Measurements from ENCODE around the gene NBAS.

DNA sequence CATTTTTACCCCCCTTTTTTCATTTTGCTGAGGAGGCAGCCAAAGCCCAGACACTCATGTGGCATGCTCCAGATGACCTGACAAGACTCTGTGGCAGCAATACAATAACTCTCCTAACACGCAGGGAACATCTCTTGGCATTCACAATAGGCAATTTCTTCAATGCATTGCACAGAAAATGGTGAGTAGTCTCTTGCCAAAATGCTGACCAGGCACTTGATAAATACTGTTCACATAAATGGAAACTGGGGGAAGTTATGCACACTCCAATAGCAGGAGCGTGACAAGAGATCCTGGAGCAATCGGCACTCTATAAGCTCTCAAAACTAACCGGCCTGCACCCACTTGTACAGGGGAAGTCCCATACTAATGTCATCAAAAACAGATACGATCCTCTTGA is 66.3 kb downstream of the NBAS start:
- no peak for TF ChIP-seq TCF12 (IDR thresholded peaks at IDR 0.05; ENCODE audit: low read depth, low read length)
- no peak for TF ChIP-seq FOS (IDR thresholded peaks at IDR 0.05; ENCODE audit: borderline replicate concordance, extremely low read depth, insufficient read length)
- TF ChIP-seq, protein P1, sequence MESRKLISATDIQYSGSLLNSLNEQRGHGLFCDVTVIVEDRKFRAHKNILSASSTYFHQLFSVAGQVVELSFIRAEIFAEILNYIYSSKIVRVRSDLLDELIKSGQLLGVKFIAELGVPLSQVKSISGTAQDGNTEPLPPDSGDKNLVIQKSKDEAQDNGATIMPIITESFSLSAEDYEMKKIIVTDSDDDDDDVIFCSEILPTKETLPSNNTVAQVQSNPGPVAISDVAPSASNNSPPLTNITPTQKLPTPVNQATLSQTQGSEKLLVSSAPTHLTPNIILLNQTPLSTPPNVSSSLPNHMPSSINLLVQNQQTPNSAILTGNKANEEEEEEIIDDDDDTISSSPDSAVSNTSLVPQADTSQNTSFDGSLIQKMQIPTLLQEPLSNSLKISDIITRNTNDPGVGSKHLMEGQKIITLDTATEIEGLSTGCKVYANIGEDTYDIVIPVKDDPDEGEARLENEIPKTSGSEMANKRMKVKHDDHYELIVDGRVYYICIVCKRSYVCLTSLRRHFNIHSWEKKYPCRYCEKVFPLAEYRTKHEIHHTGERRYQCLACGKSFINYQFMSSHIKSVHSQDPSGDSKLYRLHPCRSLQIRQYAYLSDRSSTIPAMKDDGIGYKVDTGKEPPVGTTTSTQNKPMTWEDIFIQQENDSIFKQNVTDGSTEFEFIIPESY (IDR thresholded peaks at IDR 0.05), result no peak
- no peak for TF ChIP-seq CHD1 (IDR thresholded peaks at IDR 0.05; ENCODE audit: low read depth, low read length)
- no peak for TF ChIP-seq SMC3 (IDR thresholded peaks at IDR 0.05; ENCODE audit: borderline replicate concordance, low read length)
- TF ChIP-seq, protein P2, sequence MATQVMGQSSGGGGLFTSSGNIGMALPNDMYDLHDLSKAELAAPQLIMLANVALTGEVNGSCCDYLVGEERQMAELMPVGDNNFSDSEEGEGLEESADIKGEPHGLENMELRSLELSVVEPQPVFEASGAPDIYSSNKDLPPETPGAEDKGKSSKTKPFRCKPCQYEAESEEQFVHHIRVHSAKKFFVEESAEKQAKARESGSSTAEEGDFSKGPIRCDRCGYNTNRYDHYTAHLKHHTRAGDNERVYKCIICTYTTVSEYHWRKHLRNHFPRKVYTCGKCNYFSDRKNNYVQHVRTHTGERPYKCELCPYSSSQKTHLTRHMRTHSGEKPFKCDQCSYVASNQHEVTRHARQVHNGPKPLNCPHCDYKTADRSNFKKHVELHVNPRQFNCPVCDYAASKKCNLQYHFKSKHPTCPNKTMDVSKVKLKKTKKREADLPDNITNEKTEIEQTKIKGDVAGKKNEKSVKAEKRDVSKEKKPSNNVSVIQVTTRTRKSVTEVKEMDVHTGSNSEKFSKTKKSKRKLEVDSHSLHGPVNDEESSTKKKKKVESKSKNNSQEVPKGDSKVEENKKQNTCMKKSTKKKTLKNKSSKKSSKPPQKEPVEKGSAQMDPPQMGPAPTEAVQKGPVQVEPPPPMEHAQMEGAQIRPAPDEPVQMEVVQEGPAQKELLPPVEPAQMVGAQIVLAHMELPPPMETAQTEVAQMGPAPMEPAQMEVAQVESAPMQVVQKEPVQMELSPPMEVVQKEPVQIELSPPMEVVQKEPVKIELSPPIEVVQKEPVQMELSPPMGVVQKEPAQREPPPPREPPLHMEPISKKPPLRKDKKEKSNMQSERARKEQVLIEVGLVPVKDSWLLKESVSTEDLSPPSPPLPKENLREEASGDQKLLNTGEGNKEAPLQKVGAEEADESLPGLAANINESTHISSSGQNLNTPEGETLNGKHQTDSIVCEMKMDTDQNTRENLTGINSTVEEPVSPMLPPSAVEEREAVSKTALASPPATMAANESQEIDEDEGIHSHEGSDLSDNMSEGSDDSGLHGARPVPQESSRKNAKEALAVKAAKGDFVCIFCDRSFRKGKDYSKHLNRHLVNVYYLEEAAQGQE (IDR thresholded peaks at IDR 0.05; ENCODE audit: low read depth, low read length), result no peak
- TF ChIP-seq, protein P3, sequence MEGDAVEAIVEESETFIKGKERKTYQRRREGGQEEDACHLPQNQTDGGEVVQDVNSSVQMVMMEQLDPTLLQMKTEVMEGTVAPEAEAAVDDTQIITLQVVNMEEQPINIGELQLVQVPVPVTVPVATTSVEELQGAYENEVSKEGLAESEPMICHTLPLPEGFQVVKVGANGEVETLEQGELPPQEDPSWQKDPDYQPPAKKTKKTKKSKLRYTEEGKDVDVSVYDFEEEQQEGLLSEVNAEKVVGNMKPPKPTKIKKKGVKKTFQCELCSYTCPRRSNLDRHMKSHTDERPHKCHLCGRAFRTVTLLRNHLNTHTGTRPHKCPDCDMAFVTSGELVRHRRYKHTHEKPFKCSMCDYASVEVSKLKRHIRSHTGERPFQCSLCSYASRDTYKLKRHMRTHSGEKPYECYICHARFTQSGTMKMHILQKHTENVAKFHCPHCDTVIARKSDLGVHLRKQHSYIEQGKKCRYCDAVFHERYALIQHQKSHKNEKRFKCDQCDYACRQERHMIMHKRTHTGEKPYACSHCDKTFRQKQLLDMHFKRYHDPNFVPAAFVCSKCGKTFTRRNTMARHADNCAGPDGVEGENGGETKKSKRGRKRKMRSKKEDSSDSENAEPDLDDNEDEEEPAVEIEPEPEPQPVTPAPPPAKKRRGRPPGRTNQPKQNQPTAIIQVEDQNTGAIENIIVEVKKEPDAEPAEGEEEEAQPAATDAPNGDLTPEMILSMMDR (IDR thresholded peaks at IDR 0.05 in 2 of 3, conservative IDR thresholded peaks at IDR 0.05 in 1 of 3; ENCODE audit: control insufficient read depth in 2 of 3, extremely low read depth in 1 of 3, insufficient read depth in 1 of 3, low read depth in 3 of 3, low read length in 3 of 3), result no peak
- no peak for TF ChIP-seq BHLHE40 (IDR thresholded peaks at IDR 0.05; ENCODE audit: borderline replicate concordance in 1 of 2, low read depth in 2 of 2, low read length in 1 of 2)
- no peak for TF ChIP-seq GABPA (IDR thresholded peaks at IDR 0.05; ENCODE audit: low read depth)

Data from GM12878 (cell line).